Common myeloid progenitor, CD34-positive (primary cell): Measurements from ENCODE around the gene EHMT2.

ENCODE experiments used
- CTCF ChIA-PET: fragments of 350-600 bp; sonication (Branson Sonifier 250); formaldehyde crosslinking; loops from one replicate; lab custom pipeline; 2021; ENCODE audit warnings: antibody characterized with exemption; lab: Charles Lee
- POLR2A ChIA-PET: fragments of 350-600 bp; sonication (Branson Sonifier 250); formaldehyde crosslinking; loops from one replicate; lab custom pipeline; 2021; ENCODE audit warnings: antibody characterized with exemption; lab: Charles Lee
- DNase-seq, 3 donors: peaks; one replicate each; pipeline versions ENCODE4 v3.0.0 to v3.0.0-alpha.2; 2013
- H3K27ac ChIP-seq, 2 experiments: 1 replicate in 1 of 2; 2 replicates in 1 of 2; pipeline ENCODE4 v1.7.0; 2013; ENCODE audit warnings: inconsistent platforms in 2 of 2, low read length in 2 of 2, mild to moderate bottlenecking in 2 of 2, low read depth in 1 of 2, moderate library complexity in 1 of 2; ENCODE audit not compliant: severe bottlenecking in 2 of 2, insufficient read depth in 1 of 2, poor library complexity in 1 of 2
- H3K27me3 ChIP-seq, 5 experiments: replicated peaks in 2 of 5; 1 replicate in 3 of 5; 2 replicates in 2 of 5; pipeline versions ENCODE4 v1.6.1 to v1.7.0; 2013; ENCODE audit warnings: low read length in 4 of 5, mild to moderate bottlenecking in 2 of 5, moderate library complexity in 2 of 5, inconsistent platforms in 1 of 5; ENCODE audit not compliant: insufficient read depth in 5 of 5, control insufficient read depth in 4 of 5
- H3K36me3 ChIP-seq, 4 experiments: 1 replicate in 2 of 4; 2 replicates in 2 of 4; pipeline versions ENCODE4 v1.6.1 to v1.7.0; 2013; ENCODE audit warnings: low read length in 3 of 4, control low read depth in 1 of 4, mild to moderate bottlenecking in 1 of 4; ENCODE audit not compliant: control insufficient read depth in 4 of 4, insufficient read depth in 4 of 4
- H3K4me1 ChIP-seq, 4 experiments: 1 replicate in 3 of 4; 2 replicates in 1 of 4; pipeline versions ENCODE4 v1.6.1 to v1.7.1; 2013; ENCODE audit warnings: low read length in 3 of 4, mild to moderate bottlenecking in 3 of 4, control low read depth in 1 of 4, inconsistent platforms in 1 of 4, moderate library complexity in 1 of 4; ENCODE audit not compliant: control insufficient read depth in 4 of 4, insufficient read depth in 4 of 4; ENCODE audit errors: control extremely low read depth in 1 of 4
- H3K4me3 ChIP-seq, 7 experiments: 1 replicate in 4 of 7; 2 replicates in 3 of 7; pipeline versions ENCODE4 v1.5.1 to v1.7.0; 2013; ENCODE audit warnings: mild to moderate bottlenecking in 7 of 7, low read length in 6 of 7, moderate library complexity in 6 of 7, inconsistent platforms in 2 of 7, low read depth in 2 of 7, control low read depth in 1 of 7; ENCODE audit not compliant: insufficient read depth in 4 of 7, control insufficient read depth in 1 of 7; ENCODE audit errors: extremely low read depth in 1 of 7
- H3K9me3 ChIP-seq, 5 experiments: 1 replicate in 4 of 5; 2 replicates in 1 of 5; pipeline versions ENCODE4 v1.6.1 to v1.7.1; 2013; ENCODE audit warnings: low read length in 4 of 5, mild to moderate bottlenecking in 2 of 5, inconsistent platforms in 1 of 5, low read depth in 1 of 5, moderate library complexity in 1 of 5; ENCODE audit not compliant: control insufficient read depth in 4 of 5, insufficient read depth in 2 of 5; ENCODE audit errors: control extremely low read depth in 1 of 5
- WGBS: methylation state at CpG from one replicate; pipeline ENCODE4 v1.1.5; 2013; ENCODE audit not compliant: insufficient coverage; 5-methylcytosine and 5-hydroxymethylcytosine counted together

EHMT2 gene

DNA sequence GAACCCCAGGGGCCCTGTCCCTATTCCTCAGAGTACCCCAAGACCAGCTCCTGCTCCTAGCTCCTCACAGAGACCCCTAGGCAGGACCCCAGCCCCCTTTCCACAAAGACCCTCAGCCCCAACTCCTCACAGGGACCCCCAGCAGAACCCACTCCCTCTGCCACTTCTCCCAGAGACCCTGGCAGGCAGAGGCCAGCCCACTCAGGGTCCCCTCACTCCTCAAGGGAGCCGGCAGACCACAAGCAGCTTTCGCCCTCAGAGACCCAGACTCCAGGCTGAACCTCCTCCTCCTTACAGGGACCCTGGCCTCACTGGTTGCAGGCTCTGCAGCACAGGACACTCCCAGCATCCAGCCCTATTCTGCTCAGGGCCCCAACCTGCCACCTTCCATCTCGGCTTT, 19.3 kb downstream of the EHMT2 start:
- H3K36me3 ChIP-seq = peaks cover 5 to 36% (median 34%) of the 10 kb centered on the region in 4 experiments
- no peak overlapping the region for H3K27ac ChIP-seq
- POLR2A ChIA-PET = no interaction called here
- WGBS = no CpG with 5 or more reads among the region's 3 CpGs
- no peak for DNase-seq
- CTCF ChIA-PET = interaction anchor here (0.6 kb wide), 1 partner anchor 29 kb away, joined by 3 read pairs; no protein-coding TSS in a partner anchor
- H3K4me1 ChIP-seq = peaks cover 0 to 2% (median 0%) of the 10 kb centered on the region in 4 experiments
- no peaks in the 10 kb centered on the region for H3K9me3 ChIP-seq
- no peak overlapping the region for H3K4me3 ChIP-seq
- H3K27me3 ChIP-seq = no peaks in the 10 kb centered on the region

GRCh38 chr6:31877651-31878161, 19.8 kb downstream of the EHMT2 start:
- H3K36me3 ChIP-seq = peaks cover 3 to 30% (median 29%) of the 10 kb centered on the region in 4 experiments
- no peaks in the 10 kb centered on the region for H3K27me3 ChIP-seq
- 93% methylated on average over 8 of the region's 10 CpGs for WGBS
- H3K27ac ChIP-seq = no peak overlapping the region
- H3K9me3 ChIP-seq = no peaks in the 10 kb centered on the region
- CTCF ChIA-PET = interaction anchor here (0.6 to 3.0 kb wide), 2 partner anchors 14 to 29 kb away, joined by 3 to 14 read pairs; partner anchors contain the start of gene NEU1
- H3K4me1 ChIP-seq = peaks cover 0 to 2% (median 0%) of the 10 kb centered on the region in 4 experiments
- POLR2A ChIA-PET = no interaction called here
- no peak overlapping the region for H3K4me3 ChIP-seq
- DNase-seq = no peak

GRCh38 chr6:31877125-31877650, 20.3 kb downstream of the EHMT2 start:
- WGBS = 83% methylated on average over 3 of the region's 3 CpGs
- CTCF ChIA-PET = interaction anchor here (0.6 to 3.0 kb wide), 2 partner anchors 13 to 53 kb away, joined by 4 to 14 read pairs; partner anchors contain the start of gene NEU1
- Histone ChIP-seq H3K27ac (no peak overlapping the region), H3K4me3 (no peak overlapping the region), H3K36me3 (peaks cover 3 to 25% (median 24%) of the 10 kb centered on the region in 4 experiments), H3K27me3 (no peaks in the 10 kb centered on the region), H3K4me1 (peaks cover 0 to 2% (median 0%) of the 10 kb centered on the region in 4 experiments), H3K9me3 (no peaks in the 10 kb centered on the region)
- POLR2A ChIA-PET = no interaction called here
- no peak for DNase-seq

GRCh38 chr6:31876357-31876756, 21.1 kb downstream of the EHMT2 start:
- H3K36me3 ChIP-seq = peaks cover under 1 to 19% (median 19%) of the 10 kb centered on the region in 4 experiments
- CTCF ChIA-PET = interaction anchor here (2.8 to 3.0 kb wide), 2 partner anchors 12 kb away, joined by 14 read pairs; partner anchors contain the start of gene NEU1
- WGBS = 100% methylated on average over 4 of the region's 7 CpGs
- no peaks in the 10 kb centered on the region for H3K9me3 ChIP-seq
- no peak overlapping the region for H3K27ac ChIP-seq
- H3K4me1 ChIP-seq = peaks cover 0 to 2% (median 0%) of the 10 kb centered on the region in 4 experiments
- H3K27me3 ChIP-seq = peaks cover 0 to 3% (median 0%) of the 10 kb centered on the region in 5 experiments
- no peak for DNase-seq
- POLR2A ChIA-PET = no interaction called here
- no peak overlapping the region for H3K4me3 ChIP-seq

- CTCF ChIA-PET = interaction anchor here (1.0 to 3.0 kb wide), 3 partner anchors 12 to 18 kb away, joined by 3 to 14 read pairs (median 14); partner anchors contain the start of gene NEU1
- Histone ChIP-seq H3K4me3 (no peak overlapping the region), H3K27ac (no peak overlapping the region), H3K36me3 (peaks cover 0 to 15% (median 14%) of the 10 kb centered on the region in 4 experiments), H3K27me3 (peaks cover 0 to 3% (median 0%) of the 10 kb centered on the region in 5 experiments), H3K9me3 (no peaks in the 10 kb centered on the region), H3K4me1 (peaks cover 0 to 2% (median 0%) of the 10 kb centered on the region in 4 experiments)
- no peak for DNase-seq
- 73% methylated on average over 3 of the region's 5 CpGs for WGBS
- POLR2A ChIA-PET = no interaction called here
These were observed 21.6 kb downstream of the EHMT2 start for GRCh38 chr6:31875877-31876276.

GRCh38 chr6:31874836-31875572, 22.5 kb downstream of the EHMT2 start:
- POLR2A ChIA-PET = interaction anchor here (0.5 kb wide), 1 partner anchor 23 kb away, joined by 6 read pairs; the partner anchor contains the start of gene EHMT2

More at GRCh38 chr6:31874836-31875572, 22.5 kb downstream of the EHMT2 start:
- 70% methylated on average over 2 of the region's 5 CpGs for WGBS
- Histone ChIP-seq H3K4me3 (no peak overlapping the region), H3K36me3 (peaks cover 0 to 7% (median 5%) of the 10 kb centered on the region in 4 experiments), H3K27me3 (peaks cover 0 to 3% (median 0%) of the 10 kb centered on the region in 5 experiments), H3K4me1 (peaks cover 0 to 2% (median 0%) of the 10 kb centered on the region in 4 experiments), H3K9me3 (no peaks in the 10 kb centered on the region), H3K27ac (no peak overlapping the region)
- DNase-seq = no peak
- CTCF ChIA-PET = interaction anchor here (1.0 to 3.0 kb wide), 4 partner anchors 11 to 40 kb away, joined by 3 to 14 read pairs (median 8); partner anchors contain the start of gene NEU1
